Colonic mucosa (tissue), 4 donors: ENCODE results near the gene RNASEH2B. TPM values are rescaled to one million over a fixed set of nuclear protein-coding genes. Genes with fewer than 3 reads are reported as not detected.

Experiments used
- DNase-seq: peaks from one replicate; pipeline ENCODE4 v3.0.0-alpha.2; 2020
- H3K27ac ChIP-seq: fragments of 200-600 bp; one replicate; pipeline ENCODE4 v1.8.0; 2021
- H3K27me3 ChIP-seq: fragments of 200-600 bp; one replicate; pipeline ENCODE4 v1.8.0; 2021
- H3K36me3 ChIP-seq: fragments of 200-600 bp; one replicate; pipeline ENCODE4 v1.8.0; 2021
- H3K4me1 ChIP-seq: fragments of 200-600 bp; one replicate; pipeline ENCODE4 v1.8.0; 2021; ENCODE audit warnings: mild to moderate bottlenecking
- H3K4me3 ChIP-seq: fragments of 200-600 bp; one replicate; pipeline ENCODE4 v1.8.0; 2021
- H3K9ac ChIP-seq, 2 donors: one replicate each; pipeline ENCODE4 v1.7.0; 2013; ENCODE audit warnings: control low read depth in 2 of 2, low read depth in 2 of 2, low read length in 2 of 2
- H3K9me3 ChIP-seq: fragments of 200-600 bp; one replicate; pipeline ENCODE4 v1.8.0; 2021
- intact Hi-C: fragments of 100-400 bp; cut with DNase I; formaldehyde crosslinking; loops from one replicate; pipeline ENCODE4 v1.14.1; 2022
- total RNA-seq, 2 donors: library from RNA; stranded (reverse); fragmentation: NEBNext Ultra II Directional in 1 of 2; extraction: Animal tissue kit (Norgen Biotek cat#: 25700) in 1 of 2; gene quantifications; one replicate each; pipeline ENCODE4 v1.2.1, GENCODE V29; 2021
- TF ChIP-seq, protein P1 (sequence below): fragments of 200-600 bp; IDR thresholded peaks from one replicate; pipeline ENCODE4 v1.8.0; 2022; ENCODE audit warnings: antibody characterized with exemption, mild to moderate bottlenecking
- donor health status: healthy.
- donor health status: DM: no; HTN: no; CAD: no.
- donor health status: DM: no; HTN: no; CAD: no.

Gene RNASEH2B
- total RNA-seq, 2 donors from 2014 or later = 22.1 to 30.1 TPM

DNA sequence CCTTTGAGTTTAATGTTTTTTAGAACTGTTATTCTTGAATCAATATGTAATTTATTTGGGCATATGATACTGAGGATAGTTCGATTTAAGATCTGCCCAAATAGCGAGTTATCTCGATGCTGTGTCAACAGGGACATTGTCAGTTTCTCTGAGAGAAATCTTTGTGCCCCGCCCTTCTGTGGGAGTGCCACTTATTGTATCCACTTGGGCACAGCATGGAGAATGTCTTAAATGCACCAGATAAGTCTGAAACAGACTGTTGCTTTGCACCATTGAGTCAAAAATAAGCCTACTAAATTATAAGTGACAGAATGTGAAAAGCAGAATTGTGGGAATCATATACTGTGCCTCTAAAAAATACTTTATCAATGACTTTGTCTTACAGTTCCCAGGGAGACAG lies 45.6 kb downstream of the RNASEH2B start:
- Histone ChIP-seq H3K4me1 (no peaks in the 10 kb centered on the region), H3K9me3 (no peaks in the 10 kb centered on the region), H3K9ac (no peak overlapping the region), H3K27ac (no peak overlapping the region), H3K4me3 (no peak overlapping the region), H3K36me3 (no peaks in the 10 kb centered on the region), H3K27me3 (no peaks in the 10 kb centered on the region)
- TF ChIP-seq, protein P1, sequence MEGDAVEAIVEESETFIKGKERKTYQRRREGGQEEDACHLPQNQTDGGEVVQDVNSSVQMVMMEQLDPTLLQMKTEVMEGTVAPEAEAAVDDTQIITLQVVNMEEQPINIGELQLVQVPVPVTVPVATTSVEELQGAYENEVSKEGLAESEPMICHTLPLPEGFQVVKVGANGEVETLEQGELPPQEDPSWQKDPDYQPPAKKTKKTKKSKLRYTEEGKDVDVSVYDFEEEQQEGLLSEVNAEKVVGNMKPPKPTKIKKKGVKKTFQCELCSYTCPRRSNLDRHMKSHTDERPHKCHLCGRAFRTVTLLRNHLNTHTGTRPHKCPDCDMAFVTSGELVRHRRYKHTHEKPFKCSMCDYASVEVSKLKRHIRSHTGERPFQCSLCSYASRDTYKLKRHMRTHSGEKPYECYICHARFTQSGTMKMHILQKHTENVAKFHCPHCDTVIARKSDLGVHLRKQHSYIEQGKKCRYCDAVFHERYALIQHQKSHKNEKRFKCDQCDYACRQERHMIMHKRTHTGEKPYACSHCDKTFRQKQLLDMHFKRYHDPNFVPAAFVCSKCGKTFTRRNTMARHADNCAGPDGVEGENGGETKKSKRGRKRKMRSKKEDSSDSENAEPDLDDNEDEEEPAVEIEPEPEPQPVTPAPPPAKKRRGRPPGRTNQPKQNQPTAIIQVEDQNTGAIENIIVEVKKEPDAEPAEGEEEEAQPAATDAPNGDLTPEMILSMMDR = no peak
- no peak for DNase-seq
- intact Hi-C loops = no loop called here

GRCh38 chr13:50955798-50956197 lies 46.2 kb downstream of the RNASEH2B start:
- H3K9ac ChIP-seq = no peak overlapping the region
- no peak overlapping the region for H3K4me3 ChIP-seq
- intact Hi-C loops = no loop called here
- H3K4me1 ChIP-seq = no peaks in the 10 kb centered on the region
- TF ChIP-seq, protein P1 = no peak
- no peaks in the 10 kb centered on the region for H3K27me3 ChIP-seq
- no peak for DNase-seq
- no peaks in the 10 kb centered on the region for H3K9me3 ChIP-seq
- no peaks in the 10 kb centered on the region for H3K36me3 ChIP-seq
- no peak overlapping the region for H3K27ac ChIP-seq

GRCh38 chr13:50957620-50958019 lies 48.0 kb downstream of the RNASEH2B start:
- no peaks in the 10 kb centered on the region for H3K9me3 ChIP-seq
- no peaks in the 10 kb centered on the region for H3K4me1 ChIP-seq
- intact Hi-C loops = no loop called here
- H3K36me3 ChIP-seq = no peaks in the 10 kb centered on the region
- H3K27ac ChIP-seq = no peak overlapping the region
- no peak overlapping the region for H3K4me3 ChIP-seq
- H3K27me3 ChIP-seq = no peaks in the 10 kb centered on the region
- H3K9ac ChIP-seq = no peak overlapping the region
- DNase-seq = no peak
- TF ChIP-seq, protein P1 = no peak

DNA sequence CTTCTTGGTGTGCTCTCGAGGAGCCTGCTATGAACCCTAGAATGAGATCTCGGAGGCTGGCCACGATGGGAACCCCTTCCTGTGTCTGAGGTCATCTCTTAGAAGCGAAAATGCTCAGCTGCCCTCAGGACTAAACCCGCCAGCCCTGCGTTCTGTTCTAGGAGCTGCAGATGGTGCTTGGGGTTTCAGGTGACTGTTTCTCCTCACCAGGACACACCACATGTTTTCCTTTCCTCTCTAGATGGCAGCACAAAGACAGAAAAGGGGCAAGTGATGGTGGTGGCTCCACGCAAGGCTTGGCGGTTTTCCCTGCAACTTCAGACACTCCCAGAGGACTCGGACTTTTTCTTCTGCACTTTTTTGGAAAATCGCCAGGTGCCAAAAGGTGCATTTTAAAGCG lies 60.1 kb downstream of the RNASEH2B start:
- TF ChIP-seq, protein P1 = no peak
- DNase-seq = no peak
- no peaks in the 10 kb centered on the region for H3K36me3 ChIP-seq
- no peaks in the 10 kb centered on the region for H3K27me3 ChIP-seq
- H3K9me3 ChIP-seq = no peaks in the 10 kb centered on the region
- H3K27ac ChIP-seq = no peak overlapping the region
- H3K4me1 ChIP-seq = no peaks in the 10 kb centered on the region
- no peak overlapping the region for H3K4me3 ChIP-seq
- intact Hi-C loops = no loop called here
- no peak overlapping the region for H3K9ac ChIP-seq

DNA sequence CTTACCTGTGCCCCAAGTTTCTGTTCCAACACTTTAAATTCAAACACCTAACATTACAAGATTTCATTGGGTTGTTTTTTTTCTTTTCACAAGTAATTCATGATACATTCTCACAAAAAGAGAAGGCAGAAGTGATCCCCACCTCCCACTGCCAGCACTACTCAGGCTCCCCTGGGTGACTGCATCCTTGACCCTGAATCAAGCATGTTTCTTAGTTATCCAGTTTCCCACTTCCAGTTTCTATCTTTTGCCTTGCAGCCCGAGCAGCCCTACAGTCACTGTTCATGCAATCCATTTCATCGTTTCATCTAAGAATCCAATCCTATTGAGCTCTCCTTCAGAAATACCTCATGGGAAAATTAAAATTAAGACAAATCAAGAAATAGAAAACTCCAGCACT lies 61.4 kb downstream of the RNASEH2B start:
- Histone ChIP-seq H3K27me3 (no peaks in the 10 kb centered on the region), H3K4me3 (no peak overlapping the region), H3K9me3 (no peaks in the 10 kb centered on the region), H3K9ac (no peak overlapping the region), H3K27ac (no peak overlapping the region), H3K4me1 (no peaks in the 10 kb centered on the region), H3K36me3 (no peaks in the 10 kb centered on the region)
- no peak for DNase-seq
- intact Hi-C loops = no loop called here
- TF ChIP-seq, protein P1 = no peak

DNA sequence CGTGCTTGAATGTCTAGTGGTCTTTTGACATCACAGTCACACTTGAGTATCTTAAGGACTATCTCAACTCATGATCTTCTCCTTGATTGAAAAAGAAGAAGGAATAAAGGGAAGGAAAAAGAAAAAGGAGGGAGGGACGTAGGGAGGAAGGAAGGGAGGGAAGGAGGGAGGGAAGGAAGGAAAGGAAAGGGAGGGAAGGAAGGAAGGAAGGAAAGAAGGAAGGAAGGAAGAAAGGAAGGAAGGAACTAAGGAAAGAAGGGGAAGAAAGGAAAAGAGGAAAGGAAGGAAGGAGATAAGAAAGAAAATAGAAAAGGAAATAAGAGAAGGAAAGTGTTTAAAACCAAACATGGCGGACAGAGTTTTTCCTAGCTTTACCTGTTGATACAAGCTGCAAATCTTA lies 64.7 kb downstream of the RNASEH2B start:
- H3K27me3 ChIP-seq = no peaks in the 10 kb centered on the region
- no peak overlapping the region for H3K9ac ChIP-seq
- no peak overlapping the region for H3K4me3 ChIP-seq
- no peak overlapping the region for H3K27ac ChIP-seq
- no peaks in the 10 kb centered on the region for H3K9me3 ChIP-seq
- no peak for DNase-seq
- H3K4me1 ChIP-seq = no peaks in the 10 kb centered on the region
- intact Hi-C loops = no loop called here
- H3K36me3 ChIP-seq = no peaks in the 10 kb centered on the region
- TF ChIP-seq, protein P1 = no peak
